ENCODE measurements around the gene VPS13D. TPM values are rescaled to one million over a fixed set of nuclear protein-coding genes. Genes with fewer than 3 reads are reported as not detected.

Gene VPS13D
- total RNA-seq, 1 experiment from 2014 or later: 29.0 TPM

DNA sequence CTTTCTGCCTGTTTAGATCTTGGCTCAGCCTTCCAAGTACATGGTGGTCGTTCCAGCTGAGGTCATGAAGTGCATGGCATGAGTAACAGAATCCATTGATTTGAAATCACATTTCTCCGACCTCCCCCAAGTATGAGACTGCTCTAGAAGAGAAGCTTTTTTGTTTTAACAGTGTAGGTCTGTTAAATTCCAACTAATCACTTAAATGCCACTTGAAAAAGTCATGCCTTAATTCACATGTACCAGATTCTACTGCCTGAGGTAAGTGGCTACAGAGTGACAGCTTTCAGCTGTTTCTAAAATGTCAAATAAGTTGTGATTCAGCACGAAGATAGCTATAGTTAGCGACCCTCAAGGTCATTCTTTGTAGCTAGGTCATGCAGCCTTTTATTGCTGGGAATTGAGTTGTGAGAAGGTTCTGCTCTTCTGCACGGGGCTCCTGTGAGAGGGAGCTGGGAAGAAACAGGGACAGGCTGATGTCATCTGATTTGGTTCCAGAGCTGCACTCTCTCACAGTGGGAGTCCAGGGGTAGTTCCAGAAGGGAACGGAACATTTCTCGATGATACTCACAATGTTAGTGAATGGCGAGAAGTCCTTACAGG is 112.7 kb downstream of the VPS13D start:
- peak overlapping the region; percentile 54 for H3K27ac Mint-ChIP-seq

DNA sequence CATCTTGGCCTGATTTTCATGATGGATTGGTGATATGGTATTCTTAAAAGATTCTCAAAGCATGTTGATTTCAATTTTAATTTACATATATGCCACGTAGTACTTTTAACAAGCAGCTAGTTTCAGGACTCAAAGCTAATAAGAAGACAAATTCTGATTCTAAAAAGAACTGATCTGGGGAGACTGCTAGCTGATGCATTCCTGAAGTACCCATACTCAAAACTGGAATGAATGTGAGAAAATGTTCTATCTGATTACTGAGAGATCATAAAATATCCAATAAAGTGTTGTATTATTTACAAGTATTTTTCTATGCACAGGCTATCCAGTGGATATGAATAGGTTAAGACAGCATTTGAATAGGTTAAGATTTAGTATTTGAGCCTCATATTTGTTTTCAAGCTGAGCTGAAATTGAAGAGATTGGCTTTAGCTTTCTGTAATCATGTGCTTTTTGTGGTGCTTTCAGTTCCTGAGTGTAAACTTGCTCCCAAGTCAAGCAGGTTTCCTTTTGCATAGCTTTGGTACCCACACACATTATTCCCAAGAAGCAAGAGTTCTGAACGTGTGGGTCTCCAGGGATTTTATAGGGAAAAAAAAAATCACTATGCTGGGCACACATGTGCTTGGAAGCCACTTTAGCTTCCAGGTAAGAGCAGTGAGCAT is 114.1 kb downstream of the VPS13D start:
- ATAC-seq: no peak
- Mint-ChIP-seq H3K36me3 (peaks cover 25% of the 10 kb centered on the region), H3K27ac (no peak overlapping the region), H3K4me1 (peaks cover 25% of the 10 kb centered on the region), H3K9me3 (no peaks in the 10 kb centered on the region), H3K27me3 (ENCODE audit: low read depth) (no peaks in the 10 kb centered on the region), H3K4me3 (no peak overlapping the region)
- TF ChIP-seq, protein P1, sequence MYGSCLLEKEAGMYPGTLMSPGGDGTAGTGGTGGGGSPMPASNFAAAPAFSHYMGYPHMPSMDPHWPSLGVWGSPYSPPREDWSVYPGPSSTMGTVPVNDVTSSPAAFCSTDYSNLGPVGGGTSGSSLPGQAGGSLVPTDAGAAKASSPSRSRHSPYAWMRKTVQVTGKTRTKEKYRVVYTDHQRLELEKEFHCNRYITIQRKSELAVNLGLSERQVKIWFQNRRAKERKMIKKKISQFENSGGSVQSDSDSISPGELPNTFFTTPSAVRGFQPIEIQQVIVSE (CRISPR knock-in tag; IDR thresholded peaks at IDR 0.05; ENCODE audit: borderline replicate concordance): no peak
- TF ChIP-seq, protein P2, sequence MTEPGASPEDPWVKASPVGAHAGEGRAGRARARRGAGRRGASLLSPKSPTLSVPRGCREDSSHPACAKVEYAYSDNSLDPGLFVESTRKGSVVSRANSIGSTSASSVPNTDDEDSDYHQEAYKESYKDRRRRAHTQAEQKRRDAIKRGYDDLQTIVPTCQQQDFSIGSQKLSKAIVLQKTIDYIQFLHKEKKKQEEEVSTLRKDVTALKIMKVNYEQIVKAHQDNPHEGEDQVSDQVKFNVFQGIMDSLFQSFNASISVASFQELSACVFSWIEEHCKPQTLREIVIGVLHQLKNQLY (CRISPR knock-in tag; IDR thresholded peaks at IDR 0.05): no peak
- no peak for TF ChIP-seq ZNF416 (CRISPR knock-in tag; IDR thresholded peaks at IDR 0.05)
- no peak for TF ChIP-seq RORB (CRISPR knock-in tag; IDR thresholded peaks at IDR 0.05)
- TF ChIP-seq ZNF671 (CRISPR knock-in tag; IDR thresholded peaks at IDR 0.05): no peak
- TF ChIP-seq NFYB (CRISPR knock-in tag; conservative IDR thresholded peaks at IDR 0.05; ENCODE audit: low read depth): no peak
- no peak for TF ChIP-seq ELF4 (CRISPR knock-in tag; IDR thresholded peaks at IDR 0.05; ENCODE audit: low read depth)
- no peak for TF ChIP-seq ZNF396 (CRISPR knock-in tag; IDR thresholded peaks at IDR 0.05; ENCODE audit: borderline replicate concordance)
- no peak for TF ChIP-seq ZNF232 (CRISPR knock-in tag; IDR thresholded peaks at IDR 0.05)
- TF ChIP-seq MYBL2 (CRISPR knock-in tag; IDR thresholded peaks at IDR 0.05): no peak
- TF ChIP-seq, protein P3, sequence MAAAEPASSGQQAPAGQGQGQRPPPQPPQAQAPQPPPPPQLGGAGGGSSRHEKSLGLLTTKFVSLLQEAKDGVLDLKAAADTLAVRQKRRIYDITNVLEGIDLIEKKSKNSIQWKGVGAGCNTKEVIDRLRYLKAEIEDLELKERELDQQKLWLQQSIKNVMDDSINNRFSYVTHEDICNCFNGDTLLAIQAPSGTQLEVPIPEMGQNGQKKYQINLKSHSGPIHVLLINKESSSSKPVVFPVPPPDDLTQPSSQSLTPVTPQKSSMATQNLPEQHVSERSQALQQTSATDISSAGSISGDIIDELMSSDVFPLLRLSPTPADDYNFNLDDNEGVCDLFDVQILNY (CRISPR knock-in tag; IDR thresholded peaks at IDR 0.05): no peak
- TF ChIP-seq SMAD4 (CRISPR knock-in tag; IDR thresholded peaks at IDR 0.05): no peak
- no peak for TF ChIP-seq NR1H2 (CRISPR knock-in tag; IDR thresholded peaks at IDR 0.05)
- TF ChIP-seq ZNF423 (CRISPR knock-in tag; IDR thresholded peaks at IDR 0.05): no peak
- TF ChIP-seq, protein P4, sequence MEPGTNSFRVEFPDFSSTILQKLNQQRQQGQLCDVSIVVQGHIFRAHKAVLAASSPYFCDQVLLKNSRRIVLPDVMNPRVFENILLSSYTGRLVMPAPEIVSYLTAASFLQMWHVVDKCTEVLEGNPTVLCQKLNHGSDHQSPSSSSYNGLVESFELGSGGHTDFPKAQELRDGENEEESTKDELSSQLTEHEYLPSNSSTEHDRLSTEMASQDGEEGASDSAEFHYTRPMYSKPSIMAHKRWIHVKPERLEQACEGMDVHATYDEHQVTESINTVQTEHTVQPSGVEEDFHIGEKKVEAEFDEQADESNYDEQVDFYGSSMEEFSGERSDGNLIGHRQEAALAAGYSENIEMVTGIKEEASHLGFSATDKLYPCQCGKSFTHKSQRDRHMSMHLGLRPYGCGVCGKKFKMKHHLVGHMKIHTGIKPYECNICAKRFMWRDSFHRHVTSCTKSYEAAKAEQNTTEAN (CRISPR knock-in tag; IDR thresholded peaks at IDR 0.05): no peak
- no peak for TF ChIP-seq FOXP1 (CRISPR knock-in tag; IDR thresholded peaks at IDR 0.05; ENCODE audit: borderline replicate concordance)
- TF ChIP-seq, protein P5, sequence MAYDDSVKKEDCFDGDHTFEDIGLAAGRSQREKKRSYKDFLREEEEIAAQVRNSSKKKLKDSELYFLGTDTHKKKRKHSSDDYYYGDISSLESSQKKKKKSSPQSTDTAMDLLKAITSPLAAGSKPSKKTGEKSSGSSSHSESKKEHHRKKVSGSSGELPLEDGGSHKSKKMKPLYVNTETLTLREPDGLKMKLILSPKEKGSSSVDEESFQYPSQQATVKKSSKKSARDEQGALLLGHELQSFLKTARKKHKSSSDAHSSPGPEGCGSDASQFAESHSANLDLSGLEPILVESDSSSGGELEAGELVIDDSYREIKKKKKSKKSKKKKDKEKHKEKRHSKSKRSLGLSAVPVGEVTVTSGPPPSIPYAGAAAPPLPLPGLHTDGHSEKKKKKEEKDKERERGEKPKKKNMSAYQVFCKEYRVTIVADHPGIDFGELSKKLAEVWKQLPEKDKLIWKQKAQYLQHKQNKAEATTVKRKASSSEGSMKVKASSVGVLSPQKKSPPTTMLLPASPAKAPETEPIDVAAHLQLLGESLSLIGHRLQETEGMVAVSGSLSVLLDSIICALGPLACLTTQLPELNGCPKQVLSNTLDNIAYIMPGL (CRISPR knock-in tag; IDR thresholded peaks at IDR 0.05): no peak
- ChIA-PET POLR2A (no interaction called here), CTCF (interaction anchor here (0.6 to 0.8 kb wide), 2 partner anchors 24 to 52 kb away, joined by 3 to 5 read pairs; no protein-coding TSS in a partner anchor)
- DNase-seq (ENCODE audit: low spot score): no peak

More for the DNA sequence above, 112.7 kb downstream of the VPS13D start:
- no peaks in the 10 kb centered on the region for H3K9me3 Mint-ChIP-seq
- POLR2A ChIA-PET: no interaction called here
- DNase-seq (ENCODE audit: low spot score): no peak
- H3K27me3 Mint-ChIP-seq (ENCODE audit: low read depth): no peaks in the 10 kb centered on the region
- H3K36me3 Mint-ChIP-seq: peaks cover 21% of the 10 kb centered on the region
- H3K4me1 Mint-ChIP-seq: peaks cover 25% of the 10 kb centered on the region
- ATAC-seq: no peak
- no peak overlapping the region for H3K4me3 Mint-ChIP-seq
- TF ChIP-seq RELA (CRISPR knock-in tag; IDR thresholded peaks at IDR 0.05; ENCODE audit: borderline replicate concordance) (no peak), FOXK1 (CRISPR knock-in tag; IDR thresholded peaks at IDR 0.05) (no peak), MYBL2 (CRISPR knock-in tag; IDR thresholded peaks at IDR 0.05) (no peak), NR2C2 (CRISPR knock-in tag; IDR thresholded peaks at IDR 0.05) (no peak), NR3C1 (CRISPR knock-in tag; conservative IDR thresholded peaks at IDR 0.05; ENCODE audit: low read depth) (no peak), TCF7 (CRISPR knock-in tag; IDR thresholded peaks at IDR 0.05; ENCODE audit: low read depth) (no peak)
- TF ChIP-seq, protein P6, sequence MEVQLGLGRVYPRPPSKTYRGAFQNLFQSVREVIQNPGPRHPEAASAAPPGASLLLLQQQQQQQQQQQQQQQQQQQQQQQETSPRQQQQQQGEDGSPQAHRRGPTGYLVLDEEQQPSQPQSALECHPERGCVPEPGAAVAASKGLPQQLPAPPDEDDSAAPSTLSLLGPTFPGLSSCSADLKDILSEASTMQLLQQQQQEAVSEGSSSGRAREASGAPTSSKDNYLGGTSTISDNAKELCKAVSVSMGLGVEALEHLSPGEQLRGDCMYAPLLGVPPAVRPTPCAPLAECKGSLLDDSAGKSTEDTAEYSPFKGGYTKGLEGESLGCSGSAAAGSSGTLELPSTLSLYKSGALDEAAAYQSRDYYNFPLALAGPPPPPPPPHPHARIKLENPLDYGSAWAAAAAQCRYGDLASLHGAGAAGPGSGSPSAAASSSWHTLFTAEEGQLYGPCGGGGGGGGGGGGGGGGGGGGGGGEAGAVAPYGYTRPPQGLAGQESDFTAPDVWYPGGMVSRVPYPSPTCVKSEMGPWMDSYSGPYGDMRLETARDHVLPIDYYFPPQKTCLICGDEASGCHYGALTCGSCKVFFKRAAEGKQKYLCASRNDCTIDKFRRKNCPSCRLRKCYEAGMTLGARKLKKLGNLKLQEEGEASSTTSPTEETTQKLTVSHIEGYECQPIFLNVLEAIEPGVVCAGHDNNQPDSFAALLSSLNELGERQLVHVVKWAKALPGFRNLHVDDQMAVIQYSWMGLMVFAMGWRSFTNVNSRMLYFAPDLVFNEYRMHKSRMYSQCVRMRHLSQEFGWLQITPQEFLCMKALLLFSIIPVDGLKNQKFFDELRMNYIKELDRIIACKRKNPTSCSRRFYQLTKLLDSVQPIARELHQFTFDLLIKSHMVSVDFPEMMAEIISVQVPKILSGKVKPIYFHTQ (CRISPR knock-in tag; IDR thresholded peaks at IDR 0.05): no peak
- TF ChIP-seq, protein P7, sequence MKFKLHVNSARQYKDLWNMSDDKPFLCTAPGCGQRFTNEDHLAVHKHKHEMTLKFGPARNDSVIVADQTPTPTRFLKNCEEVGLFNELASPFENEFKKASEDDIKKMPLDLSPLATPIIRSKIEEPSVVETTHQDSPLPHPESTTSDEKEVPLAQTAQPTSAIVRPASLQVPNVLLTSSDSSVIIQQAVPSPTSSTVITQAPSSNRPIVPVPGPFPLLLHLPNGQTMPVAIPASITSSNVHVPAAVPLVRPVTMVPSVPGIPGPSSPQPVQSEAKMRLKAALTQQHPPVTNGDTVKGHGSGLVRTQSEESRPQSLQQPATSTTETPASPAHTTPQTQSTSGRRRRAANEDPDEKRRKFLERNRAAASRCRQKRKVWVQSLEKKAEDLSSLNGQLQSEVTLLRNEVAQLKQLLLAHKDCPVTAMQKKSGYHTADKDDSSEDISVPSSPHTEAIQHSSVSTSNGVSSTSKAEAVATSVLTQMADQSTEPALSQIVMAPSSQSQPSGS (CRISPR knock-in tag; IDR thresholded peaks at IDR 0.05; ENCODE audit: borderline replicate concordance, low read depth): no peak
- CTCF ChIA-PET: interaction anchor here (0.6 to 1.5 kb wide), 3 partner anchors 66 to 357 kb away, joined by 3 to 10 read pairs (median 3); no protein-coding TSS in a partner anchor

Data from WTC11 (cell line).